ENCODE measurements around the gene KRT15. TPM values are rescaled to one million over a fixed set of nuclear protein-coding genes. Genes with fewer than 3 reads are reported as not detected.

KRT15 gene
- total and polyA plus RNA-seq, 9 of the 15 experiments (the other 6 are each of a cell fraction or from before 2014, with no cell fraction given): 0.28 to 4.4 (median 0.56) TPM

- TF ChIP-seq E2F1 (CRISPR knock-in tag; IDR thresholded peaks at IDR 0.05): no peak
- TF ChIP-seq ZBTB8A (IDR thresholded peaks at IDR 0.05; ENCODE audit: partially characterized antibody): no peak
- no peak for TF ChIP-seq ZNF239 (CRISPR knock-in tag; IDR thresholded peaks at IDR 0.05)
- TF ChIP-seq ZNF668 (CRISPR knock-in tag; IDR thresholded peaks at IDR 0.05): no peak
- TF ChIP-seq NCOA1 (IDR thresholded peaks at IDR 0.05; ENCODE audit: low read depth): no peak
- TF ChIP-seq STAT6 (CRISPR knock-in tag; IDR thresholded peaks at IDR 0.05): no peak
- TF ChIP-seq SETDB1 (IDR thresholded peaks at IDR 0.05; ENCODE audit: low read length): no peak
- TF ChIP-seq HMG20A (CRISPR knock-in tag; conservative IDR thresholded peaks at IDR 0.05): no peak
- no peak for TF ChIP-seq ZNF518B (CRISPR knock-in tag; IDR thresholded peaks at IDR 0.05)
- no peak for TF ChIP-seq SFPQ (IDR thresholded peaks at IDR 0.05; ENCODE audit: low read depth, low read length)
- TF ChIP-seq ERF (CRISPR knock-in tag; IDR thresholded peaks at IDR 0.05): no peak
Observed at GRCh38 chr17:41556306-41556705, 37.6 kb upstream of the KRT15 start (continued).
